Measurements from ENCODE around the gene MBD5. TPM values are rescaled to one million over a fixed set of nuclear protein-coding genes. Genes with fewer than 3 reads are reported as not detected.

The MBD5 gene
- total RNA-seq, 1 experiment from 2014 or later, result 33.7 TPM

- TF ChIP-seq FOXP4 (CRISPR knock-in tag; IDR thresholded peaks at IDR 0.05), result no peak
- TF ChIP-seq ARID4B (CRISPR knock-in tag; IDR thresholded peaks at IDR 0.05; ENCODE audit: borderline replicate concordance), result no peak
- TF ChIP-seq PRRX2 (CRISPR knock-in tag; IDR thresholded peaks at IDR 0.05), result no peak
- TF ChIP-seq ZNF423 (CRISPR knock-in tag; IDR thresholded peaks at IDR 0.05), result no peak
- no peak for TF ChIP-seq KAT7 (CRISPR knock-in tag; IDR thresholded peaks at IDR 0.05; ENCODE audit: borderline replicate concordance)
- no peak for TF ChIP-seq ZNF232 (CRISPR knock-in tag; IDR thresholded peaks at IDR 0.05)
- TF ChIP-seq ESRRA (CRISPR knock-in tag; IDR thresholded peaks at IDR 0.05; ENCODE audit: borderline replicate concordance), result no peak
- TF ChIP-seq SMAD3 (CRISPR knock-in tag; IDR thresholded peaks at IDR 0.05; ENCODE audit: borderline replicate concordance), result no peak
- TF ChIP-seq CBFB (CRISPR knock-in tag; IDR thresholded peaks at IDR 0.05; ENCODE audit: low read depth), result no peak
- TF ChIP-seq TEAD4 (CRISPR knock-in tag; IDR thresholded peaks at IDR 0.05), result no peak
- no peak for TF ChIP-seq ZNF317 (CRISPR knock-in tag; IDR thresholded peaks at IDR 0.05; ENCODE audit: borderline replicate concordance, low read depth)
- no peak for TF ChIP-seq MAX (CRISPR knock-in tag; IDR thresholded peaks at IDR 0.05)
Measured at GRCh38 chr2:148557844-148558436, 537.0 kb downstream of the MBD5 start (continued).

GRCh38 chr2:148560496-148560895 is 539.6 kb downstream of the MBD5 start:
- H3K36me3 Mint-ChIP-seq, result peaks cover 8% of the 10 kb centered on the region; the same call in 1 of the 2 replicates
- H3K4me3 Mint-ChIP-seq, result no peak overlapping the region
- ChIA-PET POLR2A (no interaction called here), CTCF (interaction anchor here (1.4 to 2.1 kb wide), 3 partner anchors 17 to 430 kb away, joined by 3 to 5 read pairs (median 5); no protein-coding TSS in a partner anchor)
- ATAC-seq (no peak), DNase-seq (ENCODE audit: low spot score) (no peak)
- peaks cover 17% of the 10 kb centered on the region for H3K9me3 Mint-ChIP-seq
- peaks cover 9% of the 10 kb centered on the region for H3K4me1 Mint-ChIP-seq
- peaks cover 7% of the 10 kb centered on the region for H3K27me3 Mint-ChIP-seq (ENCODE audit: low read depth)
- no peak overlapping the region for H3K27ac Mint-ChIP-seq
- TF ChIP-seq ZNF423 (CRISPR knock-in tag; IDR thresholded peaks at IDR 0.05) (no peak), USF2 (CRISPR knock-in tag; IDR thresholded peaks at IDR 0.05) (no peak), TCF7 (CRISPR knock-in tag; IDR thresholded peaks at IDR 0.05; ENCODE audit: low read depth) (no peak), CTCF (IDR thresholded peaks at IDR 0.05) (no peak), ARID4B (CRISPR knock-in tag; IDR thresholded peaks at IDR 0.05; ENCODE audit: borderline replicate concordance) (no peak), ATF2 (CRISPR knock-in tag; IDR thresholded peaks at IDR 0.05; ENCODE audit: borderline replicate concordance, low read depth) (no peak), ETV6 (CRISPR knock-in tag; IDR thresholded peaks at IDR 0.05) (no peak), PRRX2 (CRISPR knock-in tag; IDR thresholded peaks at IDR 0.05) (no peak), TEAD4 (CRISPR knock-in tag; IDR thresholded peaks at IDR 0.05) (no peak), SP1 (CRISPR knock-in tag; conservative IDR thresholded peaks at IDR 0.05) (no peak), NFATC4 (CRISPR knock-in tag; IDR thresholded peaks at IDR 0.05) (no peak), GTF2I (CRISPR knock-in tag; conservative IDR thresholded peaks at IDR 0.05) (no peak), CBFB (CRISPR knock-in tag; IDR thresholded peaks at IDR 0.05; ENCODE audit: low read depth) (no peak)
